DND-41 (cell line): ENCODE measurements around the gene RALGAPA2.
A peak's percentile ranks its signal among the peaks of the same experiment; 100 is the strongest.

Experiments used
- ATAC-seq: fragments of 200-7000 bp; cut with Tn5 transposase; 3 replicates; pipeline ENCODE4 v1.9.1; 2021; ENCODE audit warnings: low read depth; ENCODE audit not compliant: insufficient read depth
- DNase-seq: peaks from one replicate; pipeline ENCODE4 v3.0.0-alpha.2; 2020
- H2AFZ ChIP-seq: 2 replicates; pipeline ENCODE4 v1.6.0; 2012; ENCODE audit warnings: low read depth, low read length
- H3K27ac ChIP-seq: 2 replicates; pipeline ENCODE4 v1.5.1; 2012; ENCODE audit warnings: low read length, inconsistent platforms
- H3K27me3 ChIP-seq: fragments of 200-600 bp; sonication (generic); 2 replicates; pipeline ENCODE4 v1.6.0; 2012; ENCODE audit warnings: low read length, mild to moderate bottlenecking, inconsistent platforms; ENCODE audit not compliant: insufficient read depth, poor library complexity
- H3K36me3 ChIP-seq: 2 replicates; pipeline ENCODE4 v1.5.1; 2012; ENCODE audit warnings: low read length, inconsistent platforms; ENCODE audit not compliant: insufficient read depth
- H3K4me1 ChIP-seq: 2 replicates; pipeline ENCODE4 v1.5.1; 2012; ENCODE audit warnings: mild to moderate bottlenecking, low read length; ENCODE audit not compliant: insufficient read depth
- H3K4me2 ChIP-seq: 2 replicates; pipeline ENCODE4 v1.6.0; 2012; ENCODE audit warnings: mild to moderate bottlenecking, moderate library complexity, low read length, inconsistent platforms; ENCODE audit not compliant: insufficient read depth
- H3K4me3 ChIP-seq, 2 experiments: fragments of 200-600 bp in 1 of 2; shearing (Covaris generic) in 1 of 2; 2 replicates each; pipeline ENCODE4 v1.5.1; 2012 to 2016; ENCODE audit warnings: inconsistent platforms in 2 of 2, low read length in 2 of 2, mild to moderate bottlenecking in 2 of 2, low read depth in 1 of 2, moderate library complexity in 1 of 2
- H3K79me2 ChIP-seq: 2 replicates; pipeline ENCODE4 v1.6.0; 2012; ENCODE audit warnings: low read length, inconsistent platforms; ENCODE audit not compliant: insufficient read depth
- H3K9ac ChIP-seq: 2 replicates; pipeline ENCODE4 v1.6.0; 2012; ENCODE audit warnings: low read depth, mild to moderate bottlenecking, inconsistent platforms, low read length, moderate library complexity
- H3K9me3 ChIP-seq: 2 replicates; pipeline ENCODE4 v1.5.1; 2012; ENCODE audit warnings: low read length, moderate library complexity, mild to moderate bottlenecking, inconsistent platforms; ENCODE audit not compliant: insufficient read depth, severe bottlenecking
- H4K20me1 ChIP-seq: 2 replicates; pipeline ENCODE4 v1.6.0; 2012; ENCODE audit warnings: low read length; ENCODE audit not compliant: insufficient read depth
- CTCF ChIP-seq: IDR thresholded peaks from 2 replicates; pipeline ENCODE4 v1.5.1; 2012; ENCODE audit warnings: borderline replicate concordance, low read length, moderate library complexity, mild to moderate bottlenecking; ENCODE audit not compliant: poor library complexity, severe bottlenecking; ENCODE audit errors: extremely low read depth
- EZH2 ChIP-seq: IDR thresholded peaks from 3 replicates; pipeline ENCODE4 v1.6.1; 2012; ENCODE audit warnings: borderline replicate concordance, low read depth, mild to moderate bottlenecking, moderate library complexity, low read length, inconsistent platforms; ENCODE audit not compliant: severe bottlenecking

RALGAPA2 gene

GRCh38 chr20:20721489-20721888 is 9.0 kb upstream of the RALGAPA2 start:
- H3K9me3 ChIP-seq: no peaks in the 10 kb centered on the region
- no peaks in the 10 kb centered on the region for H4K20me1 ChIP-seq
- H3K4me3 ChIP-seq: no peak overlapping the region
- H3K27me3 ChIP-seq: no peaks in the 10 kb centered on the region
- H3K36me3 ChIP-seq: no peaks in the 10 kb centered on the region
- no peaks in the 10 kb centered on the region for H3K79me2 ChIP-seq
- H2AFZ ChIP-seq: no peak overlapping the region
- H3K4me1 ChIP-seq: no peaks in the 10 kb centered on the region
- H3K9ac ChIP-seq: no peak overlapping the region
- DNase-seq (no peak), ATAC-seq (no peak)
- H3K4me2 ChIP-seq: no peak overlapping the region
- TF ChIP-seq EZH2 (no peak), CTCF (no peak)
- no peak overlapping the region for H3K27ac ChIP-seq

- H3K4me1 ChIP-seq: no peaks in the 10 kb centered on the region
- no peak overlapping the region for H2AFZ ChIP-seq
- DNase-seq (no peak), ATAC-seq (no peak)
- no peak overlapping the region for H3K4me3 ChIP-seq
- H3K9ac ChIP-seq: no peak overlapping the region
- no peaks in the 10 kb centered on the region for H3K9me3 ChIP-seq
- no peak overlapping the region for H3K27ac ChIP-seq
- TF ChIP-seq CTCF: no peak
- TF ChIP-seq EZH2: no peak
- H3K4me2 ChIP-seq: no peak overlapping the region
- H3K79me2 ChIP-seq: no peaks in the 10 kb centered on the region
- no peaks in the 10 kb centered on the region for H3K27me3 ChIP-seq
- no peaks in the 10 kb centered on the region for H4K20me1 ChIP-seq
- no peaks in the 10 kb centered on the region for H3K36me3 ChIP-seq
Measured at GRCh38 chr20:20720158-20720557, 7.7 kb upstream of the RALGAPA2 start.

GRCh38 chr20:20719411-20719810 is 7.0 kb upstream of the RALGAPA2 start:
- Histone ChIP-seq H3K27ac (no peak overlapping the region), H3K9me3 (no peaks in the 10 kb centered on the region), H3K79me2 (no peaks in the 10 kb centered on the region), H2AFZ (no peak overlapping the region), H3K27me3 (no peaks in the 10 kb centered on the region), H3K36me3 (no peaks in the 10 kb centered on the region), H3K9ac (no peak overlapping the region), H3K4me3 (no peak overlapping the region), H4K20me1 (no peaks in the 10 kb centered on the region), H3K4me2 (no peak overlapping the region), H3K4me1 (no peaks in the 10 kb centered on the region)
- TF ChIP-seq EZH2: no peak
- no peak for TF ChIP-seq CTCF
- no peak for ATAC-seq
- DNase-seq: no peak

GRCh38 chr20:20713244-20713765 is 861 bp upstream of the RALGAPA2 start:
- DNase-seq (no peak), ATAC-seq (no peak)
- Histone ChIP-seq H3K4me2 (peak overlapping the region; percentile 93), H3K9ac (peak overlapping the region; percentile 80), H2AFZ (peak overlapping the region; percentile 97), H3K9me3 (no peaks in the 10 kb centered on the region), H3K79me2 (peaks cover 22% of the 10 kb centered on the region), H3K4me3 (peak overlapping the region; percentile 94 to 96; a peak in 3 of 4 replicates), H3K27me3 (no peaks in the 10 kb centered on the region), H4K20me1 (no peaks in the 10 kb centered on the region), H3K36me3 (no peaks in the 10 kb centered on the region), H3K27ac (peak overlapping the region; percentile 88), H3K4me1 (peaks cover 30% of the 10 kb centered on the region)
- no peak for TF ChIP-seq CTCF
- no peak for TF ChIP-seq EZH2
